ENCODE data around the gene MOXD1.

DNA sequence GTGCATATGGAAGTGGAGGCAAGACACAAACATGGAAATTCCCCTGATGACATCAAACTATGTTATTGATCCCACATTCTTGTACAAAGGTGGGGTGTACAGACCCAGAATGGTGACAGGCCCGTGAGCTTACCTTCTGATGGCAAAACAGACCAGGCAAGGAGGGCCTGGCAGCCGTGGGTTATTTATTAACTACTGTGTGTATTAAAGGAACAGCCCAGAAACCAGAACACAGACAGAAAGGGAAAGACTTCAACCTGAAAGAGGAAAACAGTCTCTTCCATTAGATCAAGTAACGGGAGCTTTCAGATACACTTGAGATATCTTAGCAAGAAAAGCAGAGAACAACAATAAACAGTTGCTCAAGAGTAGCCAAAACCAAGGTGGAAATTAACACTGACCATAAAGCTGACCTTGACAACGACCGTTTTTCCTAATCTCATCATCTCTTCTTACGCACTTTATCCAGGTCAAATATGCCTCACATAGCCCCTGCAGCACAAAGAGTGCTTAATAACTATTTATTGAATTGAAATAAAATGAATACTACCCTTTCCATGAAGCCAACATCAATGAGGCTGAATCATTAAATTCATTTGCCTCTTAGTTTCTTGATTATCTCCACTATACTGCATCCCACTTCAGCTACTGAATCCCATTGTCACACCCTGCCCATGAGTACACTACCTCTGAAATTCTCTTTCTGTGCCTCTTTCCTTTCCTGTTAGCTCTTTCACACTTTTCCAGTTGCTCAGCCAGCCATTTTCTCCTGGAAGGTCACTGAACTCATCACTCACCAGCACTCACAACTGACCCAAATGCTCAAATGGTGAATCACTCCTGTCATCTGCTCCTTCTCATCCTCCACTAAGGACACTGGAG is 67.4 kb downstream of the MOXD1 start:
- TF ChIP-seq EGR1 (IDR thresholded peaks at IDR 0.05; ENCODE audit: borderline replicate concordance, low read depth, low read length) (no peak), EZH2 (IDR thresholded peaks at IDR 0.05; ENCODE audit: low read depth, low read length, severe bottlenecking) (no peak)
